H9 (cell line): Measurements from ENCODE around the gene AGAP3. TPM values are rescaled to one million over a fixed set of nuclear protein-coding genes. Genes with fewer than 3 reads are reported as not detected.

ENCODE experiments used
- DNase-seq: peaks from one replicate; pipeline ENCODE4 v3.0.0-alpha.2; 2017
- H2AFZ ChIP-seq: one replicate; pipeline ENCODE4 v1.6.1; 2013; ENCODE audit warnings: mild to moderate bottlenecking, low read length, control low read depth, moderate library complexity
- H2AK5ac ChIP-seq: 2 replicates; pipeline ENCODE4 v1.6.1; 2013; ENCODE audit warnings: low read length, control low read depth, mixed read lengths; ENCODE audit not compliant: insufficient read length
- H2BK120ac ChIP-seq: one replicate; pipeline ENCODE4 v1.6.1; 2013; ENCODE audit warnings: low read depth, mild to moderate bottlenecking, low read length, control low read depth, inconsistent platforms; ENCODE audit not compliant: poor library complexity, severe bottlenecking
- H2BK12ac ChIP-seq: 2 replicates; pipeline ENCODE4 v1.6.1; 2013; ENCODE audit warnings: low read length, control low read depth, mixed read lengths, low read depth; ENCODE audit not compliant: insufficient read length
- H2BK15ac ChIP-seq: 2 replicates; pipeline ENCODE4 v1.6.1; 2013; ENCODE audit warnings: low read depth, low read length, control low read depth
- H2BK20ac ChIP-seq: one replicate; pipeline ENCODE4 v1.6.1; 2013; ENCODE audit warnings: low read depth, mild to moderate bottlenecking, low read length, control low read depth, inconsistent platforms; ENCODE audit not compliant: poor library complexity, severe bottlenecking
- H2BK5ac ChIP-seq: 2 replicates; pipeline ENCODE4 v1.6.1; 2013; ENCODE audit warnings: low read length, control low read depth, mixed read lengths; ENCODE audit not compliant: insufficient read length
- H3K14ac ChIP-seq: 2 replicates; pipeline ENCODE4 v1.6.1; 2013; ENCODE audit warnings: low read length, control low read depth; ENCODE audit not compliant: insufficient read depth
- H3K18ac ChIP-seq: 2 replicates; pipeline ENCODE4 v1.6.1; 2013; ENCODE audit warnings: low read depth, mild to moderate bottlenecking, mixed read lengths, low read length, control low read depth; ENCODE audit not compliant: insufficient read length
- H3K23ac ChIP-seq: 2 replicates; pipeline ENCODE4 v1.6.1; 2013; ENCODE audit warnings: low read length, control low read depth, mixed read lengths, low read depth; ENCODE audit not compliant: insufficient read length
- H3K23me2 ChIP-seq: 2 replicates; pipeline ENCODE4 v1.6.1; 2013; ENCODE audit warnings: low read depth, mild to moderate bottlenecking, mixed read lengths, low read length, control low read depth; ENCODE audit not compliant: insufficient read length, poor library complexity, severe bottlenecking
- H3K27ac ChIP-seq: 2 replicates; pipeline ENCODE4 v1.5.1; 2013; ENCODE audit warnings: low read length, control low read depth, mixed read lengths, low read depth; ENCODE audit not compliant: insufficient read length
- H3K27me3 ChIP-seq: 2 replicates; pipeline ENCODE4 v1.6.1; 2013; ENCODE audit warnings: low read length, control low read depth, inconsistent platforms; ENCODE audit not compliant: insufficient read depth
- H3K4ac ChIP-seq: 2 replicates; pipeline ENCODE4 v1.6.1; 2013; ENCODE audit warnings: low read depth, mild to moderate bottlenecking, control low read depth, inconsistent platforms, low read length, moderate library complexity
- H3K4me1 ChIP-seq: 2 replicates; pipeline ENCODE4 v1.6.1; 2013; ENCODE audit warnings: low read length, control low read depth, inconsistent platforms; ENCODE audit not compliant: insufficient read depth
- H3K4me2 ChIP-seq: 2 replicates; pipeline ENCODE4 v1.6.1; 2013; ENCODE audit warnings: low read length, control low read depth, mixed read lengths; ENCODE audit not compliant: insufficient read length, insufficient read depth
- H3K56ac ChIP-seq: 2 replicates; pipeline ENCODE4 v1.6.1; 2013; ENCODE audit warnings: low read depth, mild to moderate bottlenecking, mixed read lengths, low read length, control low read depth; ENCODE audit not compliant: insufficient read length
- H3K79me1 ChIP-seq: 2 replicates; pipeline ENCODE4 v1.6.1; 2013; ENCODE audit warnings: low read depth, mild to moderate bottlenecking, moderate library complexity, low read length, control low read depth, inconsistent platforms; ENCODE audit not compliant: insufficient read depth, poor library complexity, severe bottlenecking
- H3K79me2 ChIP-seq: 2 replicates; pipeline ENCODE4 v1.6.1; 2013; ENCODE audit warnings: low read length, control low read depth, inconsistent platforms; ENCODE audit not compliant: insufficient read depth
- H3K9ac ChIP-seq: 2 replicates; pipeline ENCODE4 v1.6.1; 2013; ENCODE audit warnings: low read length, control low read depth, mixed read lengths; ENCODE audit not compliant: insufficient read length; ENCODE audit errors: extremely low read depth
- H3K9me3 ChIP-seq: one replicate; pipeline ENCODE4 v1.6.1; 2013; ENCODE audit warnings: low read depth, low read length, inconsistent platforms; ENCODE audit not compliant: control insufficient read depth
- H3T11ph ChIP-seq: one replicate; pipeline ENCODE4 v1.6.1; 2013; ENCODE audit warnings: mild to moderate bottlenecking, low read length, control low read depth, inconsistent platforms
- H4K20me1 ChIP-seq: one replicate; pipeline ENCODE4 v1.6.1; 2013; ENCODE audit not compliant: control insufficient read depth, insufficient read length, insufficient read depth
- H4K5ac ChIP-seq: 2 replicates; pipeline ENCODE4 v1.6.1; 2013; ENCODE audit warnings: low read depth, mild to moderate bottlenecking, mixed read lengths, low read length, control low read depth; ENCODE audit not compliant: insufficient read length
- H4K8ac ChIP-seq: replicated peaks from 2 replicates; pipeline ENCODE4 v1.6.1; 2013; ENCODE audit warnings: low read length, control low read depth, mixed read lengths, low read depth; ENCODE audit not compliant: insufficient read length
- H4K91ac ChIP-seq: 2 replicates; pipeline ENCODE4 v1.6.1; 2013; ENCODE audit warnings: low read depth, mild to moderate bottlenecking, moderate library complexity, mixed read lengths, low read length, control low read depth; ENCODE audit not compliant: insufficient read length
- H3K27ac Mint-ChIP-seq, 3 experiments: 2 replicates in 2 of 3; 3 replicates in 1 of 3; pipeline ENCODE4 v1.8.0; 2020 to 2021; ENCODE audit warnings: mixed read lengths in 3 of 3, mild to moderate bottlenecking in 1 of 3, moderate library complexity in 1 of 3
- H3K27me3 Mint-ChIP-seq: 2 replicates; pipeline ENCODE4 v1.8.0; 2021; ENCODE audit warnings: low read depth, mild to moderate bottlenecking, moderate library complexity, mixed read lengths
- H3K36me3 Mint-ChIP-seq, 3 experiments: 2 replicates in 2 of 3; 3 replicates in 1 of 3; pipeline ENCODE4 v1.8.0; 2020 to 2021; ENCODE audit warnings: low read depth in 3 of 3, mixed read lengths in 3 of 3; ENCODE audit not compliant: insufficient read depth in 1 of 3
- H3K4me1 Mint-ChIP-seq, 2 experiments: 2 replicates each; pipeline ENCODE4 v1.8.0; 2020; ENCODE audit warnings: mixed read lengths in 2 of 2
- H3K4me3 Mint-ChIP-seq, 2 experiments: 2 replicates in 1 of 2; 3 replicates in 1 of 2; pipeline ENCODE4 v1.8.0; 2020 to 2021; ENCODE audit warnings: mild to moderate bottlenecking in 2 of 2, mixed read lengths in 2 of 2, moderate library complexity in 1 of 2
- H3K9me3 Mint-ChIP-seq, 2 experiments: 2 replicates in 1 of 2; 3 replicates in 1 of 2; pipeline ENCODE4 v1.8.0; 2020; ENCODE audit warnings: mild to moderate bottlenecking in 2 of 2, mixed read lengths in 2 of 2, moderate library complexity in 1 of 2
- CTCF ChIP-seq: fragments of 200-600 bp; sonication (generic); conservative IDR thresholded peaks from 3 replicates; pipeline ENCODE4 v1.8.0; 2021; ENCODE audit warnings: antibody characterized with exemption, mild to moderate bottlenecking
- WGBS: extraction: QIAGEN DNeasy Blood & Tissue Kit; methylation state at CpG from one replicate; pipeline ENCODE4 v1.1.7; 2013; ENCODE audit warnings: missing lambda C conversion rate, low lambda C conversion rate, mixed read lengths; ENCODE audit not compliant: insufficient read length; ENCODE audit errors: extremely low coverage; 5-methylcytosine and 5-hydroxymethylcytosine counted together
- total RNA-seq: library from RNA; stranded (reverse); gene quantifications from 2 replicates; pipeline ENCODE4 v1.2.1, GENCODE V29; 2021

AGAP3 gene
- total RNA-seq, 1 experiment from 2014 or later = 97.7 TPM

DNA sequence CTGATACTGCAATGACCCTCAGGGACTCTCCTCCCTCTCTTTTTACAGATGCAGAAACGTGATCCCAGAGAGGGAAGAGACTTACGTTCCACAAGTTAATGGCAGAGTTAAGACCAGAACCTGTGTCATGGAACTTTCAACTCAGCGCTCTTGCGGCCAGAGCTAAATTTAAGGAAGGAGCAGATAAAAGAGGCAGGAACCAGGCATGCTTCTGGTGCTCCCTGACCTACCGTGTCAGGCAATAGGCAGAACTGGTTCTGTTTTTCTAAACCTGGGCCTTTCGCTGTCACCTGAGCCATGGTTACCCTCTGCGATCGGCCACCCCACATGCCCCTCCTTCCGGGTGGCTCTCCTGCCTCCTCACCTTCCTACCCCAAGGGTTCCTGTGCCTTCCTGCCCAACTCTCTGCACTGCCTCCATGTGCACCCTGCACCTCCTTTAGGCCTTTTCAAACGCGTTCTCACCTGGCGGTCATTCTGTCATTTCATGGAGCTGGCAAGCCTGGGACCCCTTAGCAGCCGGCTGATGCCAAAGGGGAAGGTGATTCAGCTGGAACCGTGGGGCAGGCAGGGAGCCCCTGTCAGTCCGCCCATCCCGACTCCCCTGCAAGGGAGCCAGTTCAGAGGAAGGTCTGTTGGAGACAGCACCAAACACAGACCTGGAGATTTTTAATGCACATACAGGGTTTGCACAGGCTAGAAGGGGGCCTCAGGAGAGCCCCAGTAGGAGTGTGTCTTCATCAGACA lies 88.9 kb downstream of the AGAP3 start:
- no peak overlapping the region for H4K8ac ChIP-seq
- H3K56ac ChIP-seq = no peak overlapping the region
- H3K9ac ChIP-seq = no peak overlapping the region
- H2AK5ac ChIP-seq = no peak overlapping the region
- H4K91ac ChIP-seq = no peak overlapping the region
- no peaks in the 10 kb centered on the region for H3K9me3 ChIP-seq
- H2BK20ac ChIP-seq = no peak overlapping the region
- H3K36me3 Mint-ChIP-seq = peaks cover 0 to 3% (median 0%) of the 10 kb centered on the region in 3 experiments; a peak in 2 of 7 replicates
- H2AFZ ChIP-seq = no peak overlapping the region
- H2BK5ac ChIP-seq = no peak overlapping the region
- no peak overlapping the region for H3K27ac Mint-ChIP-seq
- H3K9me3 Mint-ChIP-seq = peaks cover 19 to 28% of the 10 kb centered on the region in 2 experiments
- H4K20me1 ChIP-seq = no peaks in the 10 kb centered on the region
- TF ChIP-seq CTCF = no peak
- H3K18ac ChIP-seq = no peak overlapping the region
- H3T11ph ChIP-seq = no peak overlapping the region
- peaks cover 92% of the 10 kb centered on the region for H3K27me3 Mint-ChIP-seq
- H2BK120ac ChIP-seq = no peak overlapping the region
- H3K4ac ChIP-seq = no peak overlapping the region
- H3K4me3 Mint-ChIP-seq = no peak overlapping the region
- no peak overlapping the region for H2BK15ac ChIP-seq
- H3K79me1 ChIP-seq = no peaks in the 10 kb centered on the region
- H2BK12ac ChIP-seq = no peak overlapping the region
- no peak overlapping the region for H3K14ac ChIP-seq
- H4K5ac ChIP-seq = no peak overlapping the region
- no peak overlapping the region for H3K4me2 ChIP-seq
- H3K27me3 ChIP-seq = peaks cover 4% of the 10 kb centered on the region; the same call in 1 of the 2 replicates
- H3K4me1 Mint-ChIP-seq = peaks cover 3 to 12% of the 10 kb centered on the region in 2 experiments; a peak in 3 of 4 replicates
- WGBS = no CpG with 5 or more reads among the region's 16 CpGs
- H3K27ac ChIP-seq = no peak overlapping the region
- no peaks in the 10 kb centered on the region for H3K4me1 ChIP-seq
- DNase-seq = peak; percentile 14
- no peaks in the 10 kb centered on the region for H3K23me2 ChIP-seq
- H3K23ac ChIP-seq = no peak overlapping the region
- H3K79me2 ChIP-seq = no peaks in the 10 kb centered on the region
